SK-N-MC (cell line): ENCODE measurements around the gene GABBR2.
"Not testable (repeated sequence)": the region's sequence is repeated elsewhere in the genome, so short reads cannot be mapped to it uniquely, and the experiment has no call there.

Source experiments
- DNase-seq: peaks from one replicate; pipeline ENCODE4 v3.0.0-alpha.2; 2011; ENCODE audit warnings: low read depth, low spot score
- H3K27ac ChIP-seq: fragments of 200-600 bp; sonication (generic); 2 replicates; pipeline ENCODE4 v1.5.1; 2016; ENCODE audit warnings: mixed run types
- H3K36me3 ChIP-seq: fragments of 200-600 bp; sonication (generic); 2 replicates; pipeline ENCODE4 v1.6.1; 2017; ENCODE audit warnings: antibody characterized with exemption, low read length, mixed read lengths; ENCODE audit not compliant: insufficient read depth
- H3K4me3 ChIP-seq: fragments of 200-600 bp; sonication (generic); 2 replicates; pipeline ENCODE4 v1.5.1; 2016
- H3K9ac ChIP-seq: fragments of 200-600 bp; sonication (generic); 2 replicates; pipeline ENCODE4 v1.8.0; 2017; ENCODE audit warnings: mixed run types, mixed read lengths; ENCODE audit not compliant: insufficient read length
- H3K9me3 ChIP-seq: fragments of 200-600 bp; sonication (generic); 2 replicates; pipeline ENCODE4 v1.6.1; 2017; ENCODE audit warnings: low read depth, mild to moderate bottlenecking, antibody characterized with exemption, low read length, moderate library complexity, mixed read lengths
- EZH2 ChIP-seq: fragments of 200-600 bp; sonication (generic); IDR thresholded peaks from one replicate; pipeline ENCODE4 v1.6.1; 2017; ENCODE audit warnings: antibody characterized with exemption
- FOXP2 ChIP-seq: optimal IDR thresholded peaks from 2 replicates; pipeline ENCODE3; 2011; ENCODE audit warnings: mild to moderate bottlenecking, moderate library complexity; ENCODE audit not compliant: insufficient read depth; ENCODE audit errors: extremely low read length, control extremely low read depth
- POLR2AphosphoS5 ChIP-seq: IDR thresholded peaks from 2 replicates; pipeline ENCODE4 v1.6.1; 2012; ENCODE audit warnings: mild to moderate bottlenecking, low read depth, low read length, borderline replicate concordance

The GABBR2 gene

DNA sequence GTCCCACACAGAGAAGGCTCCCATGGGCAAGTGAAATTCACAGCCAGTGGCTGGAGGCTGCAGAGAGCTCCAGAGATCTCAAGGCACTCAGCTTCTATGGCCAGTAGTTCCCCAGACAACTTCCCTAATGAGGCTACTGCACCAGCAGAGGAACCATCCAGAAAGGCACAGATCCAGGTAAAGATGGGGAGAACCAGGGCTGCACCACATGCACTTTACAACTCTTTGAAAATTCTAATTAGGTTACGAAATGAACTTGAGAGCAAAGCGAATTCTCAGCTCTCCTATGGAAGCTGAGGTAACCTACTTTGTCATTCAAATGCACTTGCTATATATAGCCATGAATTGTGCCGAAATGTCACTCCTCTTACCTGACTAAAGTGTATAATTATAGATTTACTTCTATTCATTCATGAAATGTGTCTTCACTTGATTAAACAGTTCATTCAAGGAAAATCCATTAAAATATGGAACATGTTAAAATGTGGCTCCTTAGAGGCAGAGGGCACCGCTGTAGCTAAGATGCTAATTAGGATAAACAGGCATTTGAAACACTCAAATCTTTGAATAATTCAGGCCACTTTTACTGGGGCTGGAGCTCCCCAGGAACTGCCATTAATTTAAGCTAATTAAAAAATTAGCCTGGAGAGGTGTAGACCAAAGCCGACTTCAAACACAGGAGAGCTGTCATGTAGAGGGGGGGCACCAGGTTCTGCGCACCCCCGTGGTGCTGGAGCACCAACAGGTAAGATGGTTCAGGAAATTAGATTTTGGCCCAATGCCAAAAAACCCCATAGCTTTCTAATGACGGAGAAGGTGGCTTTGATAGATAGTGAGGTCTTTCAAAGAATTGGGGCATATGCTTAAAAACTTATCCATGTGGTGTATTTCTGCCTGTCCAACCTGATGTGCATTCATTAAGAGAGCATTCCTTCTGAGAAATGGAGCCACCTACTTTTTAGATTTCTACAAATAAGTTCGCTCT lies 204.1 kb downstream of the GABBR2 start:
- DNase-seq = no peak
- Histone ChIP-seq H3K36me3 (no peaks in the 10 kb centered on the region), H3K4me3 (no peak overlapping the region), H3K9ac (no peak overlapping the region), H3K27ac (no peak overlapping the region), H3K9me3 (no peaks in the 10 kb centered on the region)
- no peak for TF ChIP-seq EZH2

DNA sequence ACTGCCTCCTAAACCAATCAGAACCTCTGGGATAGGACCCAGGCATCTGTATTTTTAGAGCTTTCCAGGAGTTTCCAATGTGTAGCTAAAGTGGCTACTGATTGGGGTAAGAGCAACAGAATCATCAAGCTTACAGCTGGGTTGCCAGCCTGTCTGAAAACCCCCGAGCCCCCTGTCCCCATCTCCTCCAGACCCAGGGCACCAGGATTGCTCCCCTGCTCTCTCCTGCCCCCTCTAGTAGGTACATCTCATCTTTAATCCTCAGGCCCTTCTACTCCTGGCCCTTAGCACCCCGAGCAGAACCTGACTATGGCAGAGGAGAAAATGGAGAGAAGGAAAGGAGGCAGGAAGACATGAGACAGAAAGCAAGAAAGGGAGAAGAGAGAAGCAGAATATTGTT lies 204.9 kb downstream of the GABBR2 start:
- TF ChIP-seq POLR2AphosphoS5 (no peak), FOXP2 (no peak), EZH2 (no peak)
- Histone ChIP-seq H3K4me3 (no peak overlapping the region), H3K9ac (no peak overlapping the region), H3K36me3 (no peaks in the 10 kb centered on the region), H3K27ac (no peak overlapping the region), H3K9me3 (no peaks in the 10 kb centered on the region)
- DNase-seq = no peak

DNA sequence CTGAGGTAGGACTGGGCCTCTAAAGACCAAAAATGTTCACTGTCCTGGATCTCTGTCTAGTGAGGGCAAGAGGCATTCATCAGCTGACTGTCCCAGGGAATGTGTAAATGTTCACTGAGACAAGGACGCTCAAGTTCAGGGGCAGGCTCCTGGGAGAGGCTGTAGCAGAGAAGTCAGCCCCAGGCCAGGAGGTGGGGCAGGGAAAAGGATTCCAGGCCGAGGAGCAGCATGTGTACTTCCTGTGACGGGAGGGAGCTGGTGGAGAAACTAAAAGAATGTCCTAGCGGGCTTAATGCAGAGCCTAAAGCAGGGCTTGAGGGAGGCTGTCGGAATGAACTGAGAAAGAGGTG lies 205.8 kb downstream of the GABBR2 start:
- no peak for DNase-seq
- Histone ChIP-seq H3K27ac (no peak overlapping the region), H3K36me3 (no peaks in the 10 kb centered on the region), H3K9ac (no peak overlapping the region), H3K4me3 (no peak overlapping the region), H3K9me3 (no peaks in the 10 kb centered on the region)
- TF ChIP-seq FOXP2 (no peak), POLR2AphosphoS5 (no peak), EZH2 (no peak)

DNA sequence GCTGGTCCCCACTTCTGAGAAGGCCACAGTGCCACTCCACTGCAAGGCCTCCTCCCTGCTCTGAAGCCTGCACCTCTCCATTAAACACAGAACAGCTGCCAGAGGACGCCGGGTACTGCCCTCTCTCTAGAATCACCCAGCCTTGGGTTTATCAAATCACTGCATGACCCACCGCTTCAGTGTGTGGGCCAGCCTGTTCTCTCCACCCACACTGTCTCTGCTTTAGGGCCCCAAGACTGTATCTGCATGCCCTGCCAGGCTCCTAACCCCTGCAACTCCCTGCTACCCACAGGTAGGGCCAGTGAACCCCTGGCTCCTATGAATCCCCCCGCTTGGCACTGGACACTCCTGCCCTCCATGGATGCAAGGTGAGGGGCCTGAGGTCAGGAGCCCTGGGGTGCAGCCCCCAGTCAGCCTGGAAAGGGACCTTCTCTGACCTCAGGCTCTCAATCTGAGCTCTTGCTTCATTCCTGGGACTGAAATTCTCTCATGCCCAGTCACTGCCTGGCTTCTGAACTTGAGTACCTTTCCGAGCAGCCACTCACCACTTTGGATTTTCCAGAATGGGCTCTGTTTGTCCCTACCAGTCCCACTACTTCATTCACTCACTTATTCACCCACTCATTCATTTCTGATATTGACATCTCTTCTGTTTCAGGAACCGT lies 206.3 kb downstream of the GABBR2 start:
- H3K36me3 ChIP-seq = no peaks in the 10 kb centered on the region
- no peak for DNase-seq
- TF ChIP-seq FOXP2 = no peak
- no peak for TF ChIP-seq EZH2
- no peak for TF ChIP-seq POLR2AphosphoS5
- H3K4me3 ChIP-seq = no peak overlapping the region
- H3K9ac ChIP-seq = no peak overlapping the region
- H3K9me3 ChIP-seq = no peaks in the 10 kb centered on the region
- H3K27ac ChIP-seq = no peak overlapping the region

DNA sequence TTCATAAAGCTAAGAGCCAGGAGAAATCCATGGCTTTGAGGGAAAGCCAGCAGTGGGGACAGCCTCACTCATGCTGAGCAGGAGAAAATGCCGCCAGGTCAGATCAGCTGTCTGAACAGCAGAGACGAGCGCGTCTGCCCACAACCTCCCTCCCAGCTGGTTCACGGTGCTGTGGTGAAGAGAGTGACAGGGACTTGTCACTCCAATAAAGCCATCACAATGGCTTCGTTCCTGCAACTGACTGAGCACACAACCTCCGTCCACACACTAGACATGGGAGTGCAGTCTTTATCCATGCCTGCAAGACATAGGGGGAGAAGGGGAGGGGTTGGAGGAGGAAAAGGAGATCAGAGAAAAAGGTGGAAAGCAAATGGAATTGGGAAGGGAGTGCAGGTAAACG lies 206.9 kb downstream of the GABBR2 start:
- Histone ChIP-seq H3K36me3 (no peaks in the 10 kb centered on the region), H3K27ac (no peak overlapping the region), H3K9ac (no peak overlapping the region), H3K4me3 (no peak overlapping the region), H3K9me3 (no peaks in the 10 kb centered on the region)
- DNase-seq = no peak
- TF ChIP-seq POLR2AphosphoS5 (no peak), FOXP2 (no peak), EZH2 (no peak)

DNA sequence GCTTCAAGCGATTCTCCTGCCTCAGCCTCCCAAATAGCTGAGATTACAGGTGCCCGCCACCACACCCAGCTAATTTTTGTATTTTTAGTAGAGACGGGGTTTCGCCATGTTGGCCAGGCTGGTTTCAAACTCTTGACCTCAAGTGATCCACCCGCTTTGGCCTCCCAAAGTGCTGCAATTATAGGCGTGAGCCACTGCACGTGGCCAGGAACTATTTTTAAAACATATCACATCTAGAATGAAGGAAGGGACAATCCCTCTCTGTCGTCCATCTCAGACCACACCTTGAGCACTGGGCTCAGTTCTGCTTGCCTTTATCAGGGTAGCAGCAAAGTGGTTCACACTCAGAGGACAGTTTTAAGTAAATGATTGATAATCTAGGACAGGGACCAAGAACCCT lies 207.5 kb downstream of the GABBR2 start:
- not testable (repeated sequence) for H3K27ac ChIP-seq, H3K9ac ChIP-seq, DNase-seq, H3K4me3 ChIP-seq, H3K36me3 ChIP-seq, H3K9me3 ChIP-seq

DNA sequence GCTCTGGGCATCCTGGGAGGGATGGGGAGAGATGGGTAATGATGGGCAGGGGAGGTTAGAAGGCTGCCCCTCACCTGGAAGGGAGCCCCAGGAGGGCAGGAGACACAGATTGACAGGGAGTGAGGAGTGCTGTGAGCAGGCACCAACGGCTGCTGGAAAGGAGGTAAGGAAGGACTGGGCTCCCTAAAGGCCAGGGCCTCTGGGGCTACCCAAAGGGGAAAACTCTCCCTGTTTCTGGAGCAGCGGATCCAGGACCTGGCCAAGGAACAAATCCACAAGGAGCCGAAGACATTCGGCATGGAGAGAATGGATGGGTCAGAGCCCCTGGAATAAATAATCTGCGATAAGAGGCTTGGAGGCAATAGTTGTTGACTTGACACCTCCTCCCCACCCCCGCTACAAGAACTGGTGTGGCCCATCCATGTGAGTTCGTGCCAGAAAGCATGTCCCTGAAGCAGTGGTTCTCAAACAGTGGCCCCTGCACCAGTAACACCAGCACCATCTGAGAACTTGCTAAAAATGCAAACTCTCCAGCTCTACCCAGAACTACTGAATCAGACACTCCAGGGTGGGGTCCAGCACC lies 208.3 kb downstream of the GABBR2 start:
- Histone ChIP-seq H3K27ac (no peak overlapping the region), H3K9me3 (no peaks in the 10 kb centered on the region), H3K9ac (no peak overlapping the region), H3K36me3 (no peaks in the 10 kb centered on the region), H3K4me3 (no peak overlapping the region)
- no peak for DNase-seq
- TF ChIP-seq EZH2 (no peak), POLR2AphosphoS5 (no peak), FOXP2 (no peak)

DNA sequence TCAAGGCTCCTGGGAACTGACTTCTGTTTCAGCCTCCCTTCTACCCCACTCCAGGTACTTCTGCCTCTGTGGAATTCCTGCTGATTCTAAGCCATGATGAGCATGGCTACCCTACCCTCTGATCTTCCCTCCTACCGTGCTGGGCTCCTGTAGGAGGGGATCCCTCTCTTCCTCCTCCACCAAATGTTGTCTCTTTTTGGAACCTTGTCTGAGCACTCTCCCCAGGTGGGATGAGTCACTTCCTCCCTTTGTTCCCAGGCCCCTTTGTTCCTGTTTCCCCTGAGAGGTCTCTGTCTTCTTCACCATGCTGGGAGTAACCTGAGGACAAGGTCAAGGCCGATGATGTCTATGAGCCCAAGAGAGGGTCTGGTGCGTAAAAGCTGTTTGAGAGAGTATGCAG lies 213.2 kb downstream of the GABBR2 start:
- H3K36me3 ChIP-seq = no peaks in the 10 kb centered on the region
- no peaks in the 10 kb centered on the region for H3K9me3 ChIP-seq
- H3K27ac ChIP-seq = no peak overlapping the region
- no peak for DNase-seq
- TF ChIP-seq EZH2 = no peak
- TF ChIP-seq POLR2AphosphoS5 = no peak
- TF ChIP-seq FOXP2 = no peak
- no peak overlapping the region for H3K4me3 ChIP-seq
- H3K9ac ChIP-seq = no peak overlapping the region
